WTC11 (cell line): Measurements from ENCODE around the gene CCDC30. TPM values are rescaled to one million over a fixed set of nuclear protein-coding genes. Genes with fewer than 3 reads are reported as not detected.

ENCODE experiments used
- ATAC-seq: fragments of 200-7000 bp; cut with Tn5 transposase; 2 replicates; pipeline ENCODE4 v1.10.0; 2021; ENCODE audit warnings: mild to moderate bottlenecking, moderate library complexity
- CTCF ChIA-PET: fragments of 300-600 bp; sonication (Branson Sonifier 250); formaldehyde crosslinking; loops from one replicate; lab custom pipeline; 2021; ENCODE audit warnings: antibody characterized with exemption; lab: Charles Lee
- POLR2A ChIA-PET: fragments of 350-600 bp; sonication (Branson Sonifier 250); formaldehyde crosslinking; loops from one replicate; lab custom pipeline; 2021; ENCODE audit warnings: antibody characterized with exemption; lab: Charles Lee
- DNase-seq: peaks from one replicate; pipeline ENCODE4 v3.0.0; 2021; ENCODE audit warnings: low spot score
- H3K27ac Mint-ChIP-seq: 2 replicates; pipeline ENCODE4 v1.8.0; 2021; ENCODE audit warnings: mixed read lengths
- H3K27me3 Mint-ChIP-seq: 2 replicates; pipeline ENCODE4 v1.8.0; 2021; ENCODE audit warnings: low read depth, mild to moderate bottlenecking, moderate library complexity, mixed read lengths
- H3K36me3 Mint-ChIP-seq: 2 replicates; pipeline ENCODE4 v1.8.0; 2021; ENCODE audit warnings: mixed read lengths
- H3K4me1 Mint-ChIP-seq: 2 replicates; pipeline ENCODE4 v1.8.0; 2022; ENCODE audit warnings: mixed read lengths
- H3K4me3 Mint-ChIP-seq: 2 replicates; pipeline ENCODE4 v1.8.0; 2021; ENCODE audit warnings: mild to moderate bottlenecking, moderate library complexity, mixed read lengths
- H3K9me3 Mint-ChIP-seq: 2 replicates; pipeline ENCODE4 v1.8.0; 2021; ENCODE audit warnings: mixed read lengths
- ARID4B ChIP-seq: sonication (generic); formaldehyde crosslinking; IDR thresholded peaks from 2 replicates; pipeline ENCODE4 v1.8.0; 2023; ENCODE audit warnings: missing genetic modification reagents, mild to moderate bottlenecking, borderline replicate concordance
- ATF1 ChIP-seq: sonication (generic); formaldehyde crosslinking; IDR thresholded peaks from 2 replicates; pipeline ENCODE4 v1.8.1; 2023; ENCODE audit warnings: mild to moderate bottlenecking, moderate library complexity, missing genetic modification reagents
- CBFB ChIP-seq: sonication (generic); formaldehyde crosslinking; IDR thresholded peaks from 2 replicates; pipeline ENCODE4 v1.8.1; 2022; ENCODE audit warnings: mild to moderate bottlenecking, low read depth, missing genetic modification reagents
- CTCF ChIP-seq: fragments of 200-600 bp; IDR thresholded peaks from 2 replicates; pipeline ENCODE4 v1.8.0; 2022; ENCODE audit warnings: antibody characterized with exemption
- EMX1 ChIP-seq: fragments of 250-450 bp; sonication (Bioruptor Pico); IDR thresholded peaks from 2 replicates; pipeline ENCODE4 v1.8.0; 2021; ENCODE audit warnings: mild to moderate bottlenecking
- ESRRA ChIP-seq: sonication (generic); formaldehyde crosslinking; IDR thresholded peaks from 2 replicates; pipeline ENCODE4 v1.8.1; 2022; ENCODE audit warnings: mild to moderate bottlenecking, missing genetic modification reagents, borderline replicate concordance
- FOXK1 ChIP-seq: sonication (generic); formaldehyde crosslinking; IDR thresholded peaks from 2 replicates; pipeline ENCODE4 v1.8.0; 2022; ENCODE audit warnings: mild to moderate bottlenecking, moderate library complexity, missing genetic modification reagents
- FOXP1 ChIP-seq: sonication (generic); formaldehyde crosslinking; IDR thresholded peaks from 2 replicates; pipeline ENCODE4 v1.8.0; 2022; ENCODE audit warnings: missing genetic modification reagents, mild to moderate bottlenecking, moderate library complexity, borderline replicate concordance
- GABPB1 ChIP-seq: sonication (generic); formaldehyde crosslinking; IDR thresholded peaks from 2 replicates; pipeline ENCODE4 v1.8.1; 2023; ENCODE audit warnings: mild to moderate bottlenecking, missing genetic modification reagents
- GTF2I ChIP-seq: fragments of 250-450 bp; sonication (Bioruptor Pico); conservative IDR thresholded peaks from 2 replicates; pipeline ENCODE4 v1.4.0; 2021; ENCODE audit warnings: mild to moderate bottlenecking
- KAT7 ChIP-seq: sonication (generic); formaldehyde crosslinking; IDR thresholded peaks from 2 replicates; pipeline ENCODE4 v1.8.1; 2023; ENCODE audit warnings: missing genetic modification reagents, mild to moderate bottlenecking, borderline replicate concordance
- MLX ChIP-seq: sonication (generic); formaldehyde crosslinking; IDR thresholded peaks from 2 replicates; pipeline ENCODE4 v1.8.1; 2023; ENCODE audit warnings: mild to moderate bottlenecking, missing genetic modification reagents, moderate library complexity
- NFATC4 ChIP-seq: fragments of 250-450 bp; sonication (Bioruptor Pico); IDR thresholded peaks from 2 replicates; pipeline ENCODE4 v1.9.0; 2021; ENCODE audit warnings: mild to moderate bottlenecking
- NR2C2 ChIP-seq: sonication (generic); formaldehyde crosslinking; IDR thresholded peaks from 2 replicates; pipeline ENCODE4 v1.8.0; 2022; ENCODE audit warnings: mild to moderate bottlenecking, missing genetic modification reagents
- PRDM15 ChIP-seq: sonication (generic); formaldehyde crosslinking; IDR thresholded peaks from 2 replicates; pipeline ENCODE4 v1.8.0; 2022; ENCODE audit warnings: missing genetic modification reagents
- TCF7 ChIP-seq: sonication (generic); formaldehyde crosslinking; IDR thresholded peaks from 2 replicates; pipeline ENCODE4 v1.8.0; 2022; ENCODE audit warnings: mild to moderate bottlenecking, low read depth, missing genetic modification reagents, moderate library complexity
- ZNF138 ChIP-seq: sonication (generic); formaldehyde crosslinking; conservative IDR thresholded peaks from 2 replicates; pipeline ENCODE4 v1.8.1; 2022; ENCODE audit warnings: mild to moderate bottlenecking, moderate library complexity, missing genetic modification reagents
- ZNF219 ChIP-seq: sonication (generic); formaldehyde crosslinking; IDR thresholded peaks from 2 replicates; pipeline ENCODE4 v1.8.0; 2023; ENCODE audit warnings: missing genetic modification reagents, mild to moderate bottlenecking, borderline replicate concordance
- total RNA-seq: library from RNA; stranded (reverse); gene quantifications from 3 replicates; pipeline ENCODE4 v1.2.3, GENCODE V29; 2021
- TF ChIP-seq, protein P1 (sequence below): sonication (generic); formaldehyde crosslinking; IDR thresholded peaks from 2 replicates; pipeline ENCODE4 v1.8.1; 2023; ENCODE audit warnings: mild to moderate bottlenecking, moderate library complexity, missing genetic modification reagents

Gene CCDC30
- total RNA-seq, 1 experiment from 2014 or later: 0.92 TPM

- TF ChIP-seq CTCF (no peak), KAT7 (no peak), ZNF138 (CRISPR knock-in tag) (no peak), FOXP1 (CRISPR knock-in tag) (no peak), EMX1 (CRISPR knock-in tag) (no peak), ZNF219 (CRISPR knock-in tag) (no peak), ATF1 (CRISPR knock-in tag) (no peak), CBFB (CRISPR knock-in tag) (no peak), GABPB1 (CRISPR knock-in tag) (no peak), TCF7 (CRISPR knock-in tag) (no peak), MLX (CRISPR knock-in tag) (no peak), FOXK1 (no peak), GTF2I (CRISPR knock-in tag) (no peak), ARID4B (CRISPR knock-in tag) (no peak), PRDM15 (CRISPR knock-in tag) (no peak), NR2C2 (CRISPR knock-in tag) (no peak), ESRRA (CRISPR knock-in tag) (no peak), NFATC4 (CRISPR knock-in tag) (no peak)
- TF ChIP-seq, protein P1, sequence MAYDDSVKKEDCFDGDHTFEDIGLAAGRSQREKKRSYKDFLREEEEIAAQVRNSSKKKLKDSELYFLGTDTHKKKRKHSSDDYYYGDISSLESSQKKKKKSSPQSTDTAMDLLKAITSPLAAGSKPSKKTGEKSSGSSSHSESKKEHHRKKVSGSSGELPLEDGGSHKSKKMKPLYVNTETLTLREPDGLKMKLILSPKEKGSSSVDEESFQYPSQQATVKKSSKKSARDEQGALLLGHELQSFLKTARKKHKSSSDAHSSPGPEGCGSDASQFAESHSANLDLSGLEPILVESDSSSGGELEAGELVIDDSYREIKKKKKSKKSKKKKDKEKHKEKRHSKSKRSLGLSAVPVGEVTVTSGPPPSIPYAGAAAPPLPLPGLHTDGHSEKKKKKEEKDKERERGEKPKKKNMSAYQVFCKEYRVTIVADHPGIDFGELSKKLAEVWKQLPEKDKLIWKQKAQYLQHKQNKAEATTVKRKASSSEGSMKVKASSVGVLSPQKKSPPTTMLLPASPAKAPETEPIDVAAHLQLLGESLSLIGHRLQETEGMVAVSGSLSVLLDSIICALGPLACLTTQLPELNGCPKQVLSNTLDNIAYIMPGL (CRISPR knock-in tag): no peak
- TF ChIP-seq, all 79 proteins: peak for 0
- Mint-ChIP-seq H3K4me3 (no peak overlapping the region), H3K27me3 (no peaks in the 10 kb centered on the region), H3K9me3 (0 out of 2 replicates have a peak, but pooled peaks cover 4% of the 10 kb centered on the region), H3K4me1 (peaks cover 40% of the 10 kb centered on the region), H3K36me3 (no peaks in the 10 kb centered on the region), H3K27ac (no peak overlapping the region)
- CTCF ChIA-PET: no interaction called here
- POLR2A ChIA-PET: no interaction called here
- ATAC-seq: no peak
- no peak for DNase-seq
These were observed 42.0 kb upstream of the CCDC30 start for GRCh38 chr1:42420911-42421585.
